GM23338 (cell line): Measurements from ENCODE around the gene FPR1. TPM values are rescaled to one million over a fixed set of nuclear protein-coding genes. Genes with fewer than 3 reads are reported as not detected.

Experiments used
- CREB1 ChIP-seq: fragments of 250-450 bp; sonication (Bioruptor Pico); IDR thresholded peaks from 2 replicates; pipeline ENCODE4 v1.5.0; 2020; ENCODE audit warnings: low read depth, mild to moderate bottlenecking, moderate library complexity
- EZH2 ChIP-seq: fragments of 200-600 bp; sonication (generic); IDR thresholded peaks from one replicate; pipeline ENCODE4 v1.8.0; 2017; ENCODE audit warnings: antibody characterized with exemption, mild to moderate bottlenecking, low read depth; ENCODE audit not compliant: unreplicated experiment
- EZH2phosphoT487 ChIP-seq: fragments of 200-600 bp; sonication (generic); IDR thresholded peaks from one replicate; pipeline ENCODE4 v1.8.1; 2018; ENCODE audit warnings: antibody characterized with exemption; ENCODE audit not compliant: unreplicated experiment
- JUNB ChIP-seq: IDR thresholded peaks from one replicate; pipeline ENCODE4 v1.6.1; 2016; ENCODE audit warnings: antibody characterized with exemption; ENCODE audit not compliant: unreplicated experiment
- NANOG ChIP-seq: IDR thresholded peaks from 2 replicates; pipeline ENCODE4 v1.6.1; 2016; ENCODE audit warnings: antibody characterized with exemption, borderline replicate concordance
- POLR2AphosphoS5 ChIP-seq: IDR thresholded peaks from 2 replicates; pipeline ENCODE4 v1.6.1; 2016; ENCODE audit warnings: antibody characterized with exemption, low read depth
- STAT1 ChIP-seq: IDR thresholded peaks from one replicate; pipeline ENCODE4 v1.6.1; 2016; ENCODE audit warnings: antibody characterized with exemption; ENCODE audit not compliant: unreplicated experiment
- ZNF114 ChIP-seq: fragments of 250-450 bp; sonication (Bioruptor Pico); IDR thresholded peaks from 2 replicates; pipeline ENCODE4 v1.5.0; 2020; ENCODE audit warnings: mild to moderate bottlenecking, moderate library complexity
- ZNF331 ChIP-seq: fragments of 250-450 bp; sonication (Bioruptor Pico); IDR thresholded peaks from 2 replicates; pipeline ENCODE4 v1.5.0; 2020; ENCODE audit warnings: low read depth, mild to moderate bottlenecking, moderate library complexity
- polyA plus RNA-seq: library from polyadenylated mRNA; unstranded; fragments of >200 nt; fragmentation: Nextera tagmentation; extraction: Ambion mirVana; gene quantifications from 2 replicates; pipeline ENCODE4 v1.2.1, GENCODE V29; 2016
- total RNA-seq: library from RNA; depleted of rRNA; stranded (reverse); fragments of >200 nt; shearing (Covaris generic); gene quantifications from 2 replicates; pipeline ENCODE4 v1.2.3, GENCODE V29; 2014
- TF ChIP-seq, protein P1 (sequence below), 2 experiments: fragments of 200-600 bp in 1 of 2; sonication (generic) in 1 of 2; conservative IDR thresholded peaks; 2 replicates each; pipeline versions ENCODE4 v1.5.1 to v1.6.1; 2016 to 2017; ENCODE audit warnings: antibody characterized with exemption in 2 of 2, low read depth in 2 of 2, mild to moderate bottlenecking in 2 of 2, moderate library complexity in 1 of 2
- TF ChIP-seq, protein P2 (sequence below): IDR thresholded peaks from one replicate; pipeline ENCODE4 v1.6.1; 2018; ENCODE audit warnings: antibody characterized with exemption; ENCODE audit not compliant: unreplicated experiment
- TF ChIP-seq, protein P3 (sequence below): IDR thresholded peaks from 2 replicates; pipeline ENCODE4 v1.6.1; 2016; ENCODE audit warnings: antibody characterized with exemption

Gene FPR1
- total and polyA plus RNA-seq, 2 experiments from 2014 or later, result not detected

DNA sequence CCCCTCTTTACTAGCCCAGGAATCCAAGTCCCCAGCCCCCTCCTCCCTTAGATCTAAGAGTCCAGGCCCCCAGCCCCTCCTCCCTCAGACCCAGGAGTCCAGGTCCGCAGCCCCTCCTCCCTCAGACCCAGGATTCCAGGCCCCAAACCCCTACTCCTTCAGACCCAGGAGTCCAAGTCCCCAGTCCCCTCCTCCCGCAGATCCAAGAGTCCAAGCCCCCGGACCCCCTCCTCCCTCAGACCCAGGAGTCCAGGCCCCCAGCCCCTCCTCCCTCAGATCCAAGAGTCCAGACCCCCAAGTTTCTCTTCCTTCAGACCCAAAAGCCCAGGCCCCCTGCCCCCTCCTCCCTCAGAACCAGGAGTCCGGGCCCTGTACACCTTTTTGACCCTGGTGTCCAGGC is 47.1 kb downstream of the FPR1 start (continued):
- TF ChIP-seq, protein P1, sequence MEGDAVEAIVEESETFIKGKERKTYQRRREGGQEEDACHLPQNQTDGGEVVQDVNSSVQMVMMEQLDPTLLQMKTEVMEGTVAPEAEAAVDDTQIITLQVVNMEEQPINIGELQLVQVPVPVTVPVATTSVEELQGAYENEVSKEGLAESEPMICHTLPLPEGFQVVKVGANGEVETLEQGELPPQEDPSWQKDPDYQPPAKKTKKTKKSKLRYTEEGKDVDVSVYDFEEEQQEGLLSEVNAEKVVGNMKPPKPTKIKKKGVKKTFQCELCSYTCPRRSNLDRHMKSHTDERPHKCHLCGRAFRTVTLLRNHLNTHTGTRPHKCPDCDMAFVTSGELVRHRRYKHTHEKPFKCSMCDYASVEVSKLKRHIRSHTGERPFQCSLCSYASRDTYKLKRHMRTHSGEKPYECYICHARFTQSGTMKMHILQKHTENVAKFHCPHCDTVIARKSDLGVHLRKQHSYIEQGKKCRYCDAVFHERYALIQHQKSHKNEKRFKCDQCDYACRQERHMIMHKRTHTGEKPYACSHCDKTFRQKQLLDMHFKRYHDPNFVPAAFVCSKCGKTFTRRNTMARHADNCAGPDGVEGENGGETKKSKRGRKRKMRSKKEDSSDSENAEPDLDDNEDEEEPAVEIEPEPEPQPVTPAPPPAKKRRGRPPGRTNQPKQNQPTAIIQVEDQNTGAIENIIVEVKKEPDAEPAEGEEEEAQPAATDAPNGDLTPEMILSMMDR (conservative IDR thresholded peaks at IDR 0.05; ENCODE audit: low read depth in 2 of 2), result no peak
- TF ChIP-seq EZH2, result no peak
- TF ChIP-seq, protein P2, sequence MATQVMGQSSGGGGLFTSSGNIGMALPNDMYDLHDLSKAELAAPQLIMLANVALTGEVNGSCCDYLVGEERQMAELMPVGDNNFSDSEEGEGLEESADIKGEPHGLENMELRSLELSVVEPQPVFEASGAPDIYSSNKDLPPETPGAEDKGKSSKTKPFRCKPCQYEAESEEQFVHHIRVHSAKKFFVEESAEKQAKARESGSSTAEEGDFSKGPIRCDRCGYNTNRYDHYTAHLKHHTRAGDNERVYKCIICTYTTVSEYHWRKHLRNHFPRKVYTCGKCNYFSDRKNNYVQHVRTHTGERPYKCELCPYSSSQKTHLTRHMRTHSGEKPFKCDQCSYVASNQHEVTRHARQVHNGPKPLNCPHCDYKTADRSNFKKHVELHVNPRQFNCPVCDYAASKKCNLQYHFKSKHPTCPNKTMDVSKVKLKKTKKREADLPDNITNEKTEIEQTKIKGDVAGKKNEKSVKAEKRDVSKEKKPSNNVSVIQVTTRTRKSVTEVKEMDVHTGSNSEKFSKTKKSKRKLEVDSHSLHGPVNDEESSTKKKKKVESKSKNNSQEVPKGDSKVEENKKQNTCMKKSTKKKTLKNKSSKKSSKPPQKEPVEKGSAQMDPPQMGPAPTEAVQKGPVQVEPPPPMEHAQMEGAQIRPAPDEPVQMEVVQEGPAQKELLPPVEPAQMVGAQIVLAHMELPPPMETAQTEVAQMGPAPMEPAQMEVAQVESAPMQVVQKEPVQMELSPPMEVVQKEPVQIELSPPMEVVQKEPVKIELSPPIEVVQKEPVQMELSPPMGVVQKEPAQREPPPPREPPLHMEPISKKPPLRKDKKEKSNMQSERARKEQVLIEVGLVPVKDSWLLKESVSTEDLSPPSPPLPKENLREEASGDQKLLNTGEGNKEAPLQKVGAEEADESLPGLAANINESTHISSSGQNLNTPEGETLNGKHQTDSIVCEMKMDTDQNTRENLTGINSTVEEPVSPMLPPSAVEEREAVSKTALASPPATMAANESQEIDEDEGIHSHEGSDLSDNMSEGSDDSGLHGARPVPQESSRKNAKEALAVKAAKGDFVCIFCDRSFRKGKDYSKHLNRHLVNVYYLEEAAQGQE, result no peak
- TF ChIP-seq STAT1, result no peak
- no peak for TF ChIP-seq CREB1
- no peak for TF ChIP-seq ZNF331 (CRISPR knock-in tag)
- TF ChIP-seq NANOG, result no peak
- no peak for TF ChIP-seq JUNB
- TF ChIP-seq POLR2AphosphoS5, result no peak
- TF ChIP-seq ZNF114 (CRISPR knock-in tag), result no peak
- TF ChIP-seq, protein P3, sequence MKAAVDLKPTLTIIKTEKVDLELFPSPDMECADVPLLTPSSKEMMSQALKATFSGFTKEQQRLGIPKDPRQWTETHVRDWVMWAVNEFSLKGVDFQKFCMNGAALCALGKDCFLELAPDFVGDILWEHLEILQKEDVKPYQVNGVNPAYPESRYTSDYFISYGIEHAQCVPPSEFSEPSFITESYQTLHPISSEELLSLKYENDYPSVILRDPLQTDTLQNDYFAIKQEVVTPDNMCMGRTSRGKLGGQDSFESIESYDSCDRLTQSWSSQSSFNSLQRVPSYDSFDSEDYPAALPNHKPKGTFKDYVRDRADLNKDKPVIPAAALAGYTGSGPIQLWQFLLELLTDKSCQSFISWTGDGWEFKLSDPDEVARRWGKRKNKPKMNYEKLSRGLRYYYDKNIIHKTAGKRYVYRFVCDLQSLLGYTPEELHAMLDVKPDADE, result no peak
- TF ChIP-seq EZH2phosphoT487, result no peak
